ENCODE results near the gene BABAM2.

Gene BABAM2

GRCh38 chr2:28071221-28071620 lies 180.7 kb downstream of the BABAM2 start:
- DNase-seq (ENCODE audit: low read depth) = no peak

GRCh38 chr2:28074137-28074536 lies 183.6 kb downstream of the BABAM2 start:
- DNase-seq (ENCODE audit: low read depth) = no peak
- H3K4me3 ChIP-seq (ENCODE audit: low read length) = no peak overlapping the region
- TF ChIP-seq CTCF (conservative IDR thresholded peaks at IDR 0.05; ENCODE audit: low read depth, low read length) = no peak

More at GRCh38 chr2:28071221-28071620, 180.7 kb downstream of the BABAM2 start:
- TF ChIP-seq CTCF (conservative IDR thresholded peaks at IDR 0.05; ENCODE audit: low read depth, low read length) = no peak
- no peak overlapping the region for H3K4me3 ChIP-seq (ENCODE audit: low read length)

DNA sequence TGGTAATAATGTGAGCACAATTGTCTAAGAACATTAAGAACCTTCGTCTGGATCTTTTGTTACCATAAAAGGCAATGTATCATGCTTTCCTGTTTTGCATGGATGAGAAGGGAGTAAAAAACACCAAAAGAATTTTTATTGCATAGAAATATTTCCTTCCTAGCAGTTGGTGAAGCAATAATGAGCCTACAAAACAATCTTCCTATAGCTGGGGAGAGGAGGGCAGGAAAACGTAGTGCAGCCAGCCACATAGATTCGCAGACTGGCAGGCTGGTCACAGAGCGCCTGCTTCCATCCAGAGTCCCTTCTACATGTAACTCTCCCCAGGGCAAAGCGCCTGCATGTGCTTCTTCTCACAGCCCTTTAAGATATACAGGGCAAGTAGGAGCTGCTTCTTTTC lies 190.4 kb downstream of the BABAM2 start:
- TF ChIP-seq CTCF (conservative IDR thresholded peaks at IDR 0.05; ENCODE audit: low read depth, low read length) = no peak
- no peak overlapping the region for H3K4me3 ChIP-seq (ENCODE audit: low read length)
- no peak for DNase-seq (ENCODE audit: low read depth)

GRCh38 chr2:28082131-28082530 lies 191.6 kb downstream of the BABAM2 start:
- DNase-seq (ENCODE audit: low read depth) = no peak
- no peak for TF ChIP-seq CTCF (conservative IDR thresholded peaks at IDR 0.05; ENCODE audit: low read depth, low read length)
- H3K4me3 ChIP-seq (ENCODE audit: low read length) = no peak overlapping the region

DNA sequence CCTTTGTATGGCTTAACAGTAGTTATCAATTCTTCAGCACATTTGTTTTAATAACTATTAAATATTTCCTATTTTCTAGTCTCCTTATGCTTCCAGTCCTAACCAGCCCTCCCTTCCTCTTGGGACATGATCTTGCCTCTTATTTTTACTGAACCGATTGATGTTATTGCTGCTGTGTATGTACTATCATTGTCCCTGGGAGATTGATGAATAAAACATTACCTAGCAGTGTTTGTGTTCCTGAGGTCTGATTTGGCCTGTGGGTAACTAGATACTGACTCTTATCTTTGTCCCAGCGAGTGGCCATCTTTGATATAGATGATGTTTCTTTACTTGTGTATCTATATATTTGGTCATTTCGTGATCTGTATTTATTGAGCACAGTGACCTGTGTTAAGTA lies 192.9 kb downstream of the BABAM2 start:
- DNase-seq (ENCODE audit: low read depth) = no peak
- H3K4me3 ChIP-seq (ENCODE audit: low read length) = no peak overlapping the region
- no peak for TF ChIP-seq CTCF (conservative IDR thresholded peaks at IDR 0.05; ENCODE audit: low read depth, low read length)

GRCh38 chr2:28084564-28084963 lies 194.0 kb downstream of the BABAM2 start:
- TF ChIP-seq CTCF (conservative IDR thresholded peaks at IDR 0.05; ENCODE audit: low read depth, low read length) = no peak
- DNase-seq (ENCODE audit: low read depth) = no peak
- H3K4me3 ChIP-seq (ENCODE audit: low read length) = no peak overlapping the region

DNA sequence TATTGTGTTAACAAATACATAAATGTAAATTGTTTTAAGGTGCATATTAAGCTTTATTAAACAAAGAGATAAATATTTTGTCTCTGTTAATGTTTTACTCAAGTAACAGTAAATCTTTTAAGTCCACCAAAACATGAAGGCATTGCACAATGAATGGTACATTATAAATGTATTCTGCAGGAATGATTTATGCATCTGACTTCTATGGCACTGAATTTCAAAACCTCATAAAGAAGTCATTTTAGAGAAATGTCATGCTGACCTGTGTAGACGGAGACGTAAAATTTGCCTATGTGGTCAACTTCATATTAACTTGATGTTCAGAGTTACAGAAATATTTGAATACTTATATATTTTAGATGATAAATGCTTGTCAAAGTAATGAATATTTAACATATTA lies 194.7 kb downstream of the BABAM2 start:
- H3K4me3 ChIP-seq (ENCODE audit: low read length) = no peak overlapping the region
- TF ChIP-seq CTCF (conservative IDR thresholded peaks at IDR 0.05; ENCODE audit: low read depth, low read length) = no peak
- DNase-seq (ENCODE audit: low read depth) = no peak
